Right atrium auricular region (tissue), 2 donors: Measurements from ENCODE around the gene AQP7. TPM values are rescaled to one million over a fixed set of nuclear protein-coding genes. Genes with fewer than 3 reads are reported as not detected.

Experiments used
- DNase-seq: peaks from one replicate; pipeline ENCODE4 v3.0.0-alpha.2; 2019; ENCODE audit warnings: low spot score
- H3K27ac ChIP-seq, 2 donors: fragments of 200-600 bp; sonication (generic); 1 replicate in 1 of 2; 2 replicates in 1 of 2; pipeline ENCODE4 v1.5.1; 2016 to 2019
- H3K27me3 ChIP-seq, 2 donors: fragments of 200-600 bp; sonication (generic); one replicate each; pipeline versions ENCODE4 v1.5.1 to v1.6.0; 2017 to 2019
- H3K36me3 ChIP-seq: fragments of 200-600 bp; sonication (generic); one replicate; pipeline ENCODE4 v1.5.1; 2016
- H3K4me1 ChIP-seq, 2 donors: fragments of 200-600 bp; sonication (generic); one replicate each; pipeline versions ENCODE4 v1.5.1 to v1.6.0; 2017 to 2019
- H3K4me3 ChIP-seq, 2 donors: fragments of 200-600 bp; sonication (generic); 1 replicate in 1 of 2; 2 replicates in 1 of 2; pipeline ENCODE4 v1.5.1; 2017 to 2019; ENCODE audit warnings: mild to moderate bottlenecking in 1 of 2, moderate library complexity in 1 of 2
- H3K9me3 ChIP-seq, 2 donors: fragments of 200-600 bp; sonication (generic); one replicate each; pipeline ENCODE4 v1.5.1; 2019
- CTCF ChIP-seq, 2 donors: fragments of 200-600 bp; sonication (generic); IDR thresholded peaks; one replicate each; pipeline ENCODE4 v1.5.1; 2019; ENCODE audit warnings: antibody characterized with exemption in 2 of 2
- total RNA-seq, 2 donors: library from RNA; depleted of rRNA; stranded (reverse); fragments of >200 nt; gene quantifications; one replicate each; pipeline ENCODE4 v1.1.0, GENCODE V29; 2016

AQP7 gene
- total RNA-seq, 2 donors from 2014 or later: 58.4 to 74.9 TPM

DNA sequence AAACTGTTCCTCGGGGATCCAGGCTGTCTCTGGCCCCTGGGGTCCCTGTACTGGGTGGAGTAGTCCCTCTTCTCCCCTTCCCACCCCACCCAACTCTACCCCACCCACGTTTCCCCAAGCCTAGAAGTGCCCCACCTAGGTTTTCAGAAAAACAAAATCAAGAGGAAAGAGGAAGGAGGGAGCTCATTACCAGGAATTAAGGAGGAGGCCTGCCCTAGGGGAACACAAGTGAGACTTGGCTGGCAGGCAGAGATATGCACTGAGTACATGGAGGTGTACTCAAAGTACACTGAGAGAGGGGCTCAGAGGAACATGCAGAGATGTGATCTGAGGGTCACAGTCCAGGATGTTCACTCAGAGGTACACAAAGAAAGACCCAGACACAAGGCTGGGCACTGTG, 34.8 kb upstream of the AQP7 start:
- peak overlapping the region in 1 of 2 donors; percentile 45 for H3K27ac ChIP-seq
- peaks cover 7% of the 10 kb centered on the region for H3K36me3 ChIP-seq
- DNase-seq: no peak
- H3K27me3 ChIP-seq: no peaks in the 10 kb centered on the region
- H3K9me3 ChIP-seq: no peaks in the 10 kb centered on the region
- H3K4me3 ChIP-seq: no peak overlapping the region
- peaks cover 0 to 21% of the 10 kb centered on the region in 2 donors for H3K4me1 ChIP-seq
- no peak for TF ChIP-seq CTCF (IDR thresholded peaks at IDR 0.05)

DNA sequence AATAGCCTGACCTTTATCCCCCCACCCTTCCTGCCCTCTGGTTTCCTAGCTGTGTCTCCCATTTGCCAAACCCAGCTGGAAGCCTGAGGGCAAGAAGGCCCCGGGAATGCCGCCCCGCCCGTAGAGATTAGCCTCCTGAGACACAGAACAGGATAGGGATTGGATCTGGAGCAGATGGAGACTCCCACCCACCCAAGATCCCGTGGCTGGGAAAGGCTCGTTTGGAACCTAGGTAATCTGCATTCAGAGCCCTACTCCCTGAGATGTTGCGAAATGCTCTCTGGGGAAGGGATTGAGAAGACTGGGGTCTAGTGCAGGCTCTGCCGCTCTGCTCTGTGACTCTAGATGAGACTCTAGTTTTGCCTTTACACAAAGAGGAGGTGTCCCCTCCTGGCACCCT, 34.1 kb upstream of the AQP7 start:
- DNase-seq: no peak
- Histone ChIP-seq H3K36me3 (no peaks in the 10 kb centered on the region), H3K27me3 (no peaks in the 10 kb centered on the region), H3K4me1 (peaks cover 0 to 23% of the 10 kb centered on the region in 2 donors), H3K4me3 (no peak overlapping the region), H3K9me3 (no peaks in the 10 kb centered on the region), H3K27ac (peak overlapping the region in 1 of 2 donors; percentile 45)
- TF ChIP-seq CTCF (IDR thresholded peaks at IDR 0.05): no peak

- DNase-seq: no peak
- Histone ChIP-seq H3K27me3 (no peaks in the 10 kb centered on the region), H3K4me1 (peaks cover 0 to 29% of the 10 kb centered on the region in 2 donors), H3K9me3 (no peaks in the 10 kb centered on the region), H3K4me3 (no peak overlapping the region), H3K36me3 (no peaks in the 10 kb centered on the region), H3K27ac (peak overlapping the region in 1 of 2 donors; percentile 45)
- TF ChIP-seq CTCF (IDR thresholded peaks at IDR 0.05): no peak
These were observed 33.5 kb upstream of the AQP7 start for GRCh38 chr9:33435821-33436277.

GRCh38 chr9:33434317-33435105, 32.1 kb upstream of the AQP7 start:
- TF ChIP-seq CTCF (IDR thresholded peaks at IDR 0.05): no peak
- no peak for DNase-seq

GRCh38 chr9:33433871-33434270, 31.5 kb upstream of the AQP7 start:
- Histone ChIP-seq H3K27me3 (no peaks in the 10 kb centered on the region), H3K9me3 (no peaks in the 10 kb centered on the region), H3K4me1 (peaks cover 0 to 25% of the 10 kb centered on the region in 2 donors), H3K27ac (no peak overlapping the region), H3K4me3 (no peak overlapping the region), H3K36me3 (no peaks in the 10 kb centered on the region)
- no peak for TF ChIP-seq CTCF (IDR thresholded peaks at IDR 0.05)
- DNase-seq: no peak

More at GRCh38 chr9:33434317-33435105, 32.1 kb upstream of the AQP7 start:
- Histone ChIP-seq H3K27me3 (no peaks in the 10 kb centered on the region), H3K36me3 (no peaks in the 10 kb centered on the region), H3K4me3 (no peak overlapping the region), H3K9me3 (no peaks in the 10 kb centered on the region), H3K4me1 (peaks cover 0 to 29% of the 10 kb centered on the region in 2 donors), H3K27ac (no peak overlapping the region)
